ENCODE measurements around the gene MAML1.

DNA sequence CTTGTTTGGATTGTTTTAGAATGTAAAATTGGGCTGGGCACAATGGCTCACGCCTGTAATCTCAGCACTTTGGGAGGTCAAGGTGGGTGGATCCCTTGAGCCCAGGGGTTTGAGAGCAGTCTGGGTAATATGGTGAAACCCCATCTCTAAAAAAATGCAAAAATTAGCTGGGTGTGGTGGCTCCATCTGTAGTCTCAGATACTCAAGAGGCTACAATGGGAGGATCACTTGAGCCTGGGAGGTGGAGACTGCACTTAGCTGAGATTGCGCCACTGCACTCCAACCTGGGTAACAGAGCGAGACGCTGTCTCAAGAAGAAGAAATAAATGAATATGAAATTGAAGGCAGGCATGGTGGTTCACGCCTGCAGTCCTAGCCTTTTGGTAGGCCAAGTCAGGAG lies 21.3 kb downstream of the MAML1 start:
- TF ChIP-seq, protein P1, sequence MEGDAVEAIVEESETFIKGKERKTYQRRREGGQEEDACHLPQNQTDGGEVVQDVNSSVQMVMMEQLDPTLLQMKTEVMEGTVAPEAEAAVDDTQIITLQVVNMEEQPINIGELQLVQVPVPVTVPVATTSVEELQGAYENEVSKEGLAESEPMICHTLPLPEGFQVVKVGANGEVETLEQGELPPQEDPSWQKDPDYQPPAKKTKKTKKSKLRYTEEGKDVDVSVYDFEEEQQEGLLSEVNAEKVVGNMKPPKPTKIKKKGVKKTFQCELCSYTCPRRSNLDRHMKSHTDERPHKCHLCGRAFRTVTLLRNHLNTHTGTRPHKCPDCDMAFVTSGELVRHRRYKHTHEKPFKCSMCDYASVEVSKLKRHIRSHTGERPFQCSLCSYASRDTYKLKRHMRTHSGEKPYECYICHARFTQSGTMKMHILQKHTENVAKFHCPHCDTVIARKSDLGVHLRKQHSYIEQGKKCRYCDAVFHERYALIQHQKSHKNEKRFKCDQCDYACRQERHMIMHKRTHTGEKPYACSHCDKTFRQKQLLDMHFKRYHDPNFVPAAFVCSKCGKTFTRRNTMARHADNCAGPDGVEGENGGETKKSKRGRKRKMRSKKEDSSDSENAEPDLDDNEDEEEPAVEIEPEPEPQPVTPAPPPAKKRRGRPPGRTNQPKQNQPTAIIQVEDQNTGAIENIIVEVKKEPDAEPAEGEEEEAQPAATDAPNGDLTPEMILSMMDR (IDR thresholded peaks at IDR 0.05; ENCODE audit: low read depth, low read length), result no peak
- TF ChIP-seq POLR2A (IDR thresholded peaks at IDR 0.05; ENCODE audit: extremely low read depth, insufficient read length), result no peak
- TF ChIP-seq, protein P2, sequence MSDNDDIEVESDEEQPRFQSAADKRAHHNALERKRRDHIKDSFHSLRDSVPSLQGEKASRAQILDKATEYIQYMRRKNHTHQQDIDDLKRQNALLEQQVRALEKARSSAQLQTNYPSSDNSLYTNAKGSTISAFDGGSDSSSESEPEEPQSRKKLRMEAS (IDR thresholded peaks at IDR 0.05; ENCODE audit: low read depth, low read length), result no peak
- TF ChIP-seq MYC (IDR thresholded peaks at IDR 0.05; ENCODE audit: low read depth, low read length), result no peak

All from NB4 (cell line).